GM23338 (cell line): ENCODE data around the gene CPA3. TPM values are rescaled to one million over a fixed set of nuclear protein-coding genes. Genes with fewer than 3 reads are reported as not detected.

Experiments used
- ATAC-seq: fragments of 200-7000 bp; cut with Tn5 transposase; 3 replicates; pipeline ENCODE4 v1.9.1; 2020
- DNase-seq: peaks from one replicate; pipeline ENCODE4 v3.0.0-alpha.2; 2015; ENCODE audit warnings: low spot score
- H2AFZ ChIP-seq: fragments of 200-600 bp; sonication (generic); 2 replicates; pipeline ENCODE4 v1.8.0; 2016; ENCODE audit warnings: antibody characterized with exemption, mild to moderate bottlenecking, moderate library complexity
- H3F3A ChIP-seq: fragments of 200-600 bp; sonication (generic); replicated peaks from 2 replicates; pipeline ENCODE4 v1.8.0; 2017; ENCODE audit warnings: antibody characterized with exemption, mixed run types, low read depth
- H3K27ac ChIP-seq: fragments of 200-600 bp; sonication (generic); 2 replicates; pipeline ENCODE4 v1.6.1; 2016; ENCODE audit warnings: low read depth
- H3K27me3 ChIP-seq: fragments of 200-600 bp; sonication (generic); 2 replicates; pipeline ENCODE4 v1.8.0; 2016; ENCODE audit warnings: mild to moderate bottlenecking, mixed run types, moderate library complexity; ENCODE audit not compliant: insufficient read depth
- H3K36me3 ChIP-seq: fragments of 200-600 bp; sonication (generic); 2 replicates; pipeline ENCODE4 v1.8.0; 2016; ENCODE audit warnings: mild to moderate bottlenecking; ENCODE audit not compliant: insufficient read depth
- H3K4me1 ChIP-seq: fragments of 200-600 bp; sonication (generic); 2 replicates; pipeline ENCODE4 v1.8.0; 2016; ENCODE audit warnings: mild to moderate bottlenecking, moderate library complexity; ENCODE audit not compliant: insufficient read depth
- H3K4me2 ChIP-seq: fragments of 200-600 bp; sonication (generic); 2 replicates; pipeline ENCODE4 v1.7.1; 2017; ENCODE audit warnings: mixed run types
- H3K4me3 ChIP-seq: fragments of 200-600 bp; sonication (generic); 2 replicates; pipeline ENCODE4 v1.6.1; 2016; ENCODE audit warnings: mixed run types
- H3K79me2 ChIP-seq: fragments of 200-600 bp; sonication (generic); replicated peaks from 2 replicates; pipeline ENCODE4 v1.8.0; 2017; ENCODE audit warnings: mild to moderate bottlenecking; ENCODE audit not compliant: insufficient read depth
- H3K9me2 ChIP-seq: fragments of 200-600 bp; sonication (generic); 2 replicates; pipeline ENCODE4 v1.8.0; 2017; ENCODE audit not compliant: insufficient read depth
- H4K20me1 ChIP-seq: fragments of 200-600 bp; sonication (generic); replicated peaks from 2 replicates; pipeline ENCODE4 v1.8.0; 2017; ENCODE audit warnings: mild to moderate bottlenecking; ENCODE audit not compliant: insufficient read depth
- H3K27ac Mint-ChIP-seq: 2 replicates; pipeline ENCODE4 v1.8.0; 2020; ENCODE audit warnings: inconsistent platforms, mild to moderate bottlenecking, moderate library complexity, mixed read lengths
- H3K27me3 Mint-ChIP-seq: 3 replicates; pipeline ENCODE4 v1.8.0; 2022; ENCODE audit warnings: low read depth, mild to moderate bottlenecking, moderate library complexity, mixed read lengths, inconsistent platforms; ENCODE audit not compliant: insufficient read depth, poor library complexity
- H3K36me3 Mint-ChIP-seq: 3 replicates; pipeline ENCODE4 v1.8.0; 2021; ENCODE audit warnings: low read depth, mild to moderate bottlenecking, inconsistent platforms, moderate library complexity, mixed read lengths
- H3K4me1 Mint-ChIP-seq: 3 replicates; pipeline ENCODE4 v1.8.0; 2020; ENCODE audit warnings: mild to moderate bottlenecking, inconsistent platforms, mixed read lengths
- H3K4me3 Mint-ChIP-seq: 3 replicates; pipeline ENCODE4 v1.8.0; 2021; ENCODE audit warnings: moderate library complexity, mild to moderate bottlenecking, inconsistent platforms, mixed read lengths
- H3K9me3 Mint-ChIP-seq: 3 replicates; pipeline ENCODE4 v1.8.0; 2020; ENCODE audit warnings: moderate library complexity, mild to moderate bottlenecking, inconsistent platforms, mixed read lengths
- NANOG ChIP-seq: IDR thresholded peaks from 2 replicates; pipeline ENCODE4 v1.6.1; 2016; ENCODE audit warnings: antibody characterized with exemption, borderline replicate concordance
- ZNF114 ChIP-seq: fragments of 250-450 bp; sonication (Bioruptor Pico); IDR thresholded peaks from 2 replicates; pipeline ENCODE4 v1.5.0; 2020; ENCODE audit warnings: mild to moderate bottlenecking, moderate library complexity
- polyA plus RNA-seq: library from polyadenylated mRNA; unstranded; fragments of >200 nt; fragmentation: Nextera tagmentation; extraction: Ambion mirVana; gene quantifications from 2 replicates; pipeline ENCODE4 v1.2.1, GENCODE V29; 2016
- total RNA-seq: library from RNA; depleted of rRNA; stranded (reverse); fragments of >200 nt; shearing (Covaris generic); gene quantifications from 2 replicates; pipeline ENCODE4 v1.2.3, GENCODE V29; 2014
- TF ChIP-seq, protein P1 (sequence below): fragments of 250-450 bp; sonication (Bioruptor Pico); IDR thresholded peaks from 2 replicates; pipeline ENCODE4 v1.5.0; 2020; ENCODE audit warnings: mild to moderate bottlenecking, moderate library complexity
- TF ChIP-seq, protein P2 (sequence below), 2 experiments: fragments of 200-600 bp in 1 of 2; sonication (generic) in 1 of 2; conservative IDR thresholded peaks; 2 replicates each; pipeline versions ENCODE4 v1.5.1 to v1.6.1; 2016 to 2017; ENCODE audit warnings: antibody characterized with exemption in 2 of 2, low read depth in 2 of 2, mild to moderate bottlenecking in 2 of 2, moderate library complexity in 1 of 2

CPA3 gene
- total and polyA plus RNA-seq, 2 experiments from 2014 or later = not detected

DNA sequence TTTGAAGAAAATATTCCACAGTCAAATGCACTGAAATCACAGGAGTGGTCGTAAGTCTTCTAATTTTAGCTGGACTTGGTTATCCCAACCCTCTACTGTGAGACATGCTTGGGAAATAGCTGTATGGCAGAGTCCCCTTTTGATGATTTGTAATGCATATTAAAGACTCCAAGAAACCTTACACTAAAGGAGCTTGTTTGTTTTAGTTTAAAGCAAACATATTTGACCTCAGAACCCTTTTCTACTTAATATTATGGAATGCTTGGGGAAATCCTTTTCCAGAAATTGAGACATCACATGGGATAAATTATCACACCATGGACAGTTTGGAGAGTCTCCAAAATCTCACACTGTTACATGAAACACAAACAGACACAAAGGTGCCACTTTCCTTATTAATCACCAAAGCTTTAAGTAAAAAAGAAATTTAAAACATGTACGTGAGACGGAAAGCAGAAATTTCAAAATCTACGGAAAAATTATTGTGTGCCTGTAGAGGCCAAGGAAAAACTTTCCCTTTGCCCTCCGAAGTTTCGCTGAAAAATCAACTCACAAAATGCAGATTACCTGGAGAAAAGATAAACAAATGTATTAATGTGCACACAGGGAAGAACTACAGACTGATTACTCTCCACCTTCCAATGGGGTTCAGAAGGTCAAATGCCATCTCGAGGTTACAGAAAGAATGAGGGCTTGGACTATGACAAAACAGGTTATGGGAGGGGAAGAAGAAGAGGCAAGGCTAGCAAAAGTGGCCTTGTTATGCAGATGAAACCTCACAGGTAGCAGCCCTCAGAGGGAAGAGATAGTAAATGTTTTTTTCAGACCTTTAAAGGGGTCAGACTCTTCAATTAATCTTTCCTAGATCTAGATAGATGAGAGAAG is 44.5 kb upstream of the CPA3 start:
- Mint-ChIP-seq H3K27ac (no peak overlapping the region), H3K36me3 (no peaks in the 10 kb centered on the region), H3K9me3 (no peaks in the 10 kb centered on the region; the same call in 2 of the 3 replicates), H3K4me3 (no peak overlapping the region; the same call in 2 of the 3 replicates), H3K4me1 (peaks cover 20% of the 10 kb centered on the region), H3K27me3 (no peaks in the 10 kb centered on the region)
- Histone ChIP-seq H3K27me3 (no peaks in the 10 kb centered on the region), H4K20me1 (no peaks in the 10 kb centered on the region), H3K4me2 (peak overlapping the region; percentile 46), H3K4me1 (peaks cover 18% of the 10 kb centered on the region), H3K79me2 (no peaks in the 10 kb centered on the region), H3K4me3 (no peak overlapping the region), H2AFZ (no peak overlapping the region), H3K36me3 (no peaks in the 10 kb centered on the region), H3K27ac (no peak overlapping the region), H3K9me2 (no peaks in the 10 kb centered on the region), H3F3A (no peaks in the 10 kb centered on the region)
- ATAC-seq (peak; percentile 96), DNase-seq (peak; percentile 73)
- TF ChIP-seq ZNF114 (CRISPR knock-in tag) = no peak
- no peak for TF ChIP-seq NANOG
- TF ChIP-seq, protein P1, sequence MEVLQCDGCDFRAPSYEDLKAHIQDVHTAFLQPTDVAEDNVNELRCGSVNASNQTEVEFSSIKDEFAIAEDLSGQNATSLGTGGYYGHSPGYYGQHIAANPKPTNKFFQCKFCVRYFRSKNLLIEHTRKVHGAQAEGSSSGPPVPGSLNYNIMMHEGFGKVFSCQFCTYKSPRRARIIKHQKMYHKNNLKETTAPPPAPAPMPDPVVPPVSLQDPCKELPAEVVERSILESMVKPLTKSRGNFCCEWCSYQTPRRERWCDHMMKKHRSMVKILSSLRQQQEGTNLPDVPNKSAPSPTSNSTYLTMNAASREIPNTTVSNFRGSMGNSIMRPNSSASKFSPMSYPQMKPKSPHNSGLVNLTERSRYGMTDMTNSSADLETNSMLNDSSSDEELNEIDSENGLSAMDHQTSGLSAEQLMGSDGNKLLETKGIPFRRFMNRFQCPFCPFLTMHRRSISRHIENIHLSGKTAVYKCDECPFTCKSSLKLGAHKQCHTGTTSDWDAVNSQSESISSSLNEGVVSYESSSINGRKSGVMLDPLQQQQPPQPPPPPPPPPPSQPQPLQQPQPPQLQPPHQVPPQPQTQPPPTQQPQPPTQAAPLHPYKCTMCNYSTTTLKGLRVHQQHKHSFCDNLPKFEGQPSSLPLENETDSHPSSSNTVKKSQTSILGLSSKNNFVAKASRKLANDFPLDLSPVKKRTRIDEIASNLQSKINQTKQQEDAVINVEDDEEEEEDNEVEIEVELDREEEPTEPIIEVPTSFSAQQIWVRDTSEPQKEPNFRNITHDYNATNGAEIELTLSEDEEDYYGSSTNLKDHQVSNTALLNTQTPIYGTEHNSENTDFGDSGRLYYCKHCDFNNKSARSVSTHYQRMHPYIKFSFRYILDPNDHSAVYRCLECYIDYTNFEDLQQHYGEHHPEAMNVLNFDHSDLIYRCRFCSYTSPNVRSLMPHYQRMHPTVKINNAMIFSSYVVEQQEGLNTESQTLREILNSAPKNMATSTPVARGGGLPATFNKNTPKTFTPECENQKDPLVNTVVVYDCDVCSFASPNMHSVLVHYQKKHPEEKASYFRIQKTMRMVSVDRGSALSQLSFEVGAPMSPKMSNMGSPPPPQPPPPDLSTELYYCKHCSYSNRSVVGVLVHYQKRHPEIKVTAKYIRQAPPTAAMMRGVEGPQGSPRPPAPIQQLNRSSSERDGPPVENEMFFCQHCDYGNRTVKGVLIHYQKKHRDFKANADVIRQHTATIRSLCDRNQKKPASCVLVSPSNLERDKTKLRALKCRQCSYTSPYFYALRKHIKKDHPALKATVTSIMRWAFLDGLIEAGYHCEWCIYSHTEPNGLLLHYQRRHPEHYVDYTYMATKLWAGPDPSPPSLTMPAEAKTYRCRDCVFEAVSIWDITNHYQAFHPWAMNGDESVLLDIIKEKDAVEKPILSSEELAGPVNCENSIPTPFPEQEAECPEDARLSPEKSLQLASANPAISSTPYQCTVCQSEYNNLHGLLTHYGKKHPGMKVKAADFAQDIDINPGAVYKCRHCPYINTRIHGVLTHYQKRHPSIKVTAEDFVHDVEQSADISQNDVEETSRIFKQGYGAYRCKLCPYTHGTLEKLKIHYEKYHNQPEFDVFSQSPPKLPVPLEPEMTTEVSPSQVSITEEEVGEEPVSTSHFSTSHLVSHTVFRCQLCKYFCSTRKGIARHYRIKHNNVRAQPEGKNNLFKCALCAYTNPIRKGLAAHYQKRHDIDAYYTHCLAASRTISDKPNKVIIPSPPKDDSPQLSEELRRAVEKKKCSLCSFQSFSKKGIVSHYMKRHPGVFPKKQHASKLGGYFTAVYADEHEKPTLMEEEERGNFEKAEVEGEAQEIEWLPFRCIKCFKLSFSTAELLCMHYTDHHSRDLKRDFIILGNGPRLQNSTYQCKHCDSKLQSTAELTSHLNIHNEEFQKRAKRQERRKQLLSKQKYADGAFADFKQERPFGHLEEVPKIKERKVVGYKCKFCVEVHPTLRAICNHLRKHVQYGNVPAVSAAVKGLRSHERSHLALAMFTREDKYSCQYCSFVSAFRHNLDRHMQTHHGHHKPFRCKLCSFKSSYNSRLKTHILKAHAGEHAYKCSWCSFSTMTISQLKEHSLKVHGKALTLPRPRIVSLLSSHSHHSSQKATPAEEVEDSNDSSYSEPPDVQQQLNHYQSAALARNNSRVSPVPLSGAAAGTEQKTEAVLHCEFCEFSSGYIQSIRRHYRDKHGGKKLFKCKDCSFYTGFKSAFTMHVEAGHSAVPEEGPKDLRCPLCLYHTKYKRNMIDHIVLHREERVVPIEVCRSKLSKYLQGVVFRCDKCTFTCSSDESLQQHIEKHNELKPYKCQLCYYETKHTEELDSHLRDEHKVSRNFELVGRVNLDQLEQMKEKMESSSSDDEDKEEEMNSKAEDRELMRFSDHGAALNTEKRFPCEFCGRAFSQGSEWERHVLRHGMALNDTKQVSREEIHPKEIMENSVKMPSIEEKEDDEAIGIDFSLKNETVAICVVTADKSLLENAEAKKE (CRISPR knock-in tag) = no peak

DNA sequence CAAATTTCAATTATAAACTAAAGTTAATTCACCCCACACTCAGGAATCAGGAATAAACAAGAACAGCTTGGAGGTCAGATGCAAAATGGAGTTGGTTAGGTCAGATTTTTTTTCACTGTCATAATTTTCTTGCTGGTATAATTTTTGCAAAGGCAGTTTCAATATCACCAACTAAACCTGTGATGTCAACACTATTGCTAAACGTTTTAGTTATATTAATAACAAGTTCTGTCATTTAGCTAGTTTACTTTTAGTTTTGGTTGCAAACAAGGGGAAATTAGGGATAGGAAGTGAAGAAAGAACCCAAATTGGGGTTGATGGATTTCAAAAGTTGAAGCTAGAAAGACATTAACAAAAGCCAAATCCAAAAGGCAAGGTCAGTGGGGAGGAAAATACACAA is 42.1 kb upstream of the CPA3 start:
- no peak overlapping the region for H3K4me3 Mint-ChIP-seq
- H3K79me2 ChIP-seq = no peaks in the 10 kb centered on the region
- no peak for DNase-seq
- H2AFZ ChIP-seq = no peak overlapping the region
- no peaks in the 10 kb centered on the region for H3F3A ChIP-seq
- H3K4me3 ChIP-seq = no peak overlapping the region
- no peaks in the 10 kb centered on the region for H4K20me1 ChIP-seq
- no peak for ATAC-seq
- H3K27ac Mint-ChIP-seq = no peak overlapping the region
- no peaks in the 10 kb centered on the region for H3K36me3 Mint-ChIP-seq
- no peaks in the 10 kb centered on the region for H3K27me3 Mint-ChIP-seq
- peaks cover 18% of the 10 kb centered on the region for H3K4me1 ChIP-seq
- no peaks in the 10 kb centered on the region; the same call in 2 of the 3 replicates for H3K9me3 Mint-ChIP-seq
- H3K27me3 ChIP-seq = no peaks in the 10 kb centered on the region
- peaks cover 20% of the 10 kb centered on the region for H3K4me1 Mint-ChIP-seq
- H3K4me2 ChIP-seq = no peak overlapping the region
- no peak overlapping the region for H3K27ac ChIP-seq
- H3K9me2 ChIP-seq = no peaks in the 10 kb centered on the region
- H3K36me3 ChIP-seq = no peaks in the 10 kb centered on the region
- TF ChIP-seq, protein P2, sequence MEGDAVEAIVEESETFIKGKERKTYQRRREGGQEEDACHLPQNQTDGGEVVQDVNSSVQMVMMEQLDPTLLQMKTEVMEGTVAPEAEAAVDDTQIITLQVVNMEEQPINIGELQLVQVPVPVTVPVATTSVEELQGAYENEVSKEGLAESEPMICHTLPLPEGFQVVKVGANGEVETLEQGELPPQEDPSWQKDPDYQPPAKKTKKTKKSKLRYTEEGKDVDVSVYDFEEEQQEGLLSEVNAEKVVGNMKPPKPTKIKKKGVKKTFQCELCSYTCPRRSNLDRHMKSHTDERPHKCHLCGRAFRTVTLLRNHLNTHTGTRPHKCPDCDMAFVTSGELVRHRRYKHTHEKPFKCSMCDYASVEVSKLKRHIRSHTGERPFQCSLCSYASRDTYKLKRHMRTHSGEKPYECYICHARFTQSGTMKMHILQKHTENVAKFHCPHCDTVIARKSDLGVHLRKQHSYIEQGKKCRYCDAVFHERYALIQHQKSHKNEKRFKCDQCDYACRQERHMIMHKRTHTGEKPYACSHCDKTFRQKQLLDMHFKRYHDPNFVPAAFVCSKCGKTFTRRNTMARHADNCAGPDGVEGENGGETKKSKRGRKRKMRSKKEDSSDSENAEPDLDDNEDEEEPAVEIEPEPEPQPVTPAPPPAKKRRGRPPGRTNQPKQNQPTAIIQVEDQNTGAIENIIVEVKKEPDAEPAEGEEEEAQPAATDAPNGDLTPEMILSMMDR (conservative IDR thresholded peaks at IDR 0.05; ENCODE audit: low read depth in 2 of 2) = no peak
